HCEC 1CT (cell line): ENCODE measurements around the gene MCF2L.

ENCODE experiments used
- DNase-seq: peaks from one replicate; pipeline ENCODE4 v3.0.0-alpha.2; 2017

Gene MCF2L

GRCh38 chr13:112965573-112966115 lies 3.4 kb upstream of the MCF2L start:
- DNase-seq = no peak

- DNase-seq = no peak
Observed at GRCh38 chr13:112966776-112967175, 2.2 kb upstream of the MCF2L start.

DNA sequence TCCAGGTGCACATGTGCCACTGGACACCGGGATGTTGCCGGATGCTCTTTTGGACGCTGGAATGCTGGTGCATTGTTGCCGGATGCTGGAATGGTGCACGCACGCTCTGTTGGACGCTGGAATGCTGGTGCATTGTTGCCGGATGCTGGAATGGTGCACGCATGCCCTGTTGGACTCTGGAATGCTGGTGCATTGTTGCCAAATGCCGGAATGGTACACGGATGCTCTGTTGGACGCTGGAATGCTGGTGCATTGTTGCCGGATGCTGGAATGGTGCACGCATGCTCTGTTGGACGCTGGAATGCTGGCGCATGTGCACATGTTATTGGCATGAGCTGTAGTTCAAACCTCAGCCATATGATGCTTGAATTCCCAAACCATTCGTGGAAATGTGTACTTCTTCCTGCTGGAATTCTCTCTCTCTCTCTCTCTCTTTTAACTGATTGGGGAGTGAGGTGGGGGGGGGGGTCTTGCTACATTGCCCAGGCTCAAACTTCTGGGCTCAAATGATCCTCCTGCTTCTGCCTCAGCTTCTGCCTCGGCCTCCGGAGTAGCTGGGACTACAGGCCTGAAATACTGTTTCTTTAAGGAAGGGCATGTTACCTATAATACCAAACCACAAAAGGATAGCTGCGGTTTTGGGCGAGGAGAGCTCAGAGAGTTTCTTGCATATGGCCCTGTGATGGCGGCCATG lies 1.2 kb upstream of the MCF2L start:
- no peak for DNase-seq

GRCh38 chr13:112968380-112968909 lies 569 bp upstream of the MCF2L start:
- no peak for DNase-seq

GRCh38 chr13:112969692-112970338 lies 801 bp downstream of the MCF2L start:
- DNase-seq = no peak

DNA sequence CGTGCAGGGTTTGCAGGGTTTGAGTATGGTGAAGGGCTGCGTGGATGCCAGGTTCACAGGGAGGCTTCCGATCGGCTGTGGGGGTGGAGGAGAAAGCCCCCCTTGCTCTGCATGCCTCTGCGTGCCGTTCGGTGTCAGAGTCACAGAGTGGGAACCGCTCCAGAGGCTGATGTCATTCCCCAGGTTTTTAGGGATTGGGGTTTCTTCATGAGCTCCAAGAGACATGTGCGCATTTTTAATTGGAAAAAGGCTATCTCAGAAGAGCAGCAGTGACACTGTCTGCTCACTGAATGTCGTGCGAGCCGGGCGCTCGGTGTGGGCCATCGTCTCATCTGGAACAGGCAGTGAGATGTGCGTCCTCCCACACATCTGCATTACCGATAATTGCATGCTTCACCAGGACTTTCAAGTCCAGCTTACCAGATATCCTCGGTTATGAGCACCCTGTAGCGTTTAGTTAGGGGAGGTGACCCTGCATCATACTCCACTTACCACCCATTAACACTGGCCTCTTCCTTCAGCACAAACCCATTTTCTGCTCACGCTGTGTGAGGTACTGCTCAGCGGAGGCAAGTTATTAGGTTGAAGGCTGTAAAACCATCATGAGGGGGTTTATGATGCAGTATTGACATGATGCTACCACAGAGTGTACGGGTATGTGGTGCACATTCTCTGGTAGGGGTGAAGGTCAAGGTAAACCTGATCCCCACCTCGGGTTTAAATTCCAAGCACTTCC lies 1.7 kb downstream of the MCF2L start:
- DNase-seq = no peak

DNA sequence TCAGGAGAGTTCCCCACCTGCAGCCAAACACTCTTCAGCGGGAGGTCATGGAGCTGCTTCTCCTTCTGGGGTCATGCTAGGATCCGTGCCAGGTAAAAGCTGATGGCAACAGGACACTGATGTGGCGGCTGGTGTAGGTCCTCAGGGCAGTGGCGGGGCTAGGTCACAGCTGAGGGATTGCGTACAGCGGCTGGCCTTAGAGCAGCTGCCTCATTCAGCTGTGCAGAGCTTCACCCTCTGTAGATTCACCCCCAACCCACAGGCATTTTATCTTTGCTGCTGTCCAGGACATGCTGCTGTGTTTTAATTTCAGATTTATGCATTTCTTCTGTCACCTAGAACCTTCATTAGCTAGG lies 2.3 kb downstream of the MCF2L start:
- no peak for DNase-seq

- DNase-seq = no peak
Observed at GRCh38 chr13:112972258-112972657, 3.2 kb downstream of the MCF2L start.

DNA sequence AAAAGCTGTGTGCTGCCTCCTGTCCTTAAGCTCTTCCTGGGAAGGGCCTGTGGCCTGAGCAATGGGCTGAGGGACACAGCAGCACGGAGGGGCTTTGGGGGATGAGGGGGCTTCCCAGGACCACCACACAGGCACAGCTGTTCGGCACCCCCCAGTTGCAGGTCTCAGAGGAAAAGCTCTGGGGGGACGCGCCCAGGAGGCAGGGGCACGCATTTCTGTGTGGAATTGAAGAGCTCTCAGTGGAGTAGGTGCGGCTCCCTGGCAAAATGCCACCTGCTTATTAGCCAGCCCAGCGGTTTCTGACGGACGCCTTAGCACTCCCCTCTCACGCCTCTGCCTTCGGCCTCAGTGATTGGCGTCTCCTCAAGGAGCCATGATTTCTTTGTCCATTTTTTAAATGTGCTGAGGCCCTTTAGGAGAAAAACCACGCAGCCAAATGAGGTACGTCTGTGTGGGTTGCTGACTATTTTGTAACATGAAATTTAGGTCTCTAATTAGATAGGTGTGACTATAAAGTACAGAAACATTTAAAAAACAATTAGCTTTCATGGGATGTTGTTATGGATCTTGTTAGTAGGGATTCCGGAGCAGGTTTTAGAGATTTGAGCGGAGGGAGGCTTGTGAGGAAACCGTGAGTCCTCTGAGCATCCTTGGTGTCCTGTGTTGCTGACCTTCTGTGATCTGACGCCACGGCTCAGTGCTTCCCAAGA lies 4.0 kb downstream of the MCF2L start:
- no peak for DNase-seq

DNA sequence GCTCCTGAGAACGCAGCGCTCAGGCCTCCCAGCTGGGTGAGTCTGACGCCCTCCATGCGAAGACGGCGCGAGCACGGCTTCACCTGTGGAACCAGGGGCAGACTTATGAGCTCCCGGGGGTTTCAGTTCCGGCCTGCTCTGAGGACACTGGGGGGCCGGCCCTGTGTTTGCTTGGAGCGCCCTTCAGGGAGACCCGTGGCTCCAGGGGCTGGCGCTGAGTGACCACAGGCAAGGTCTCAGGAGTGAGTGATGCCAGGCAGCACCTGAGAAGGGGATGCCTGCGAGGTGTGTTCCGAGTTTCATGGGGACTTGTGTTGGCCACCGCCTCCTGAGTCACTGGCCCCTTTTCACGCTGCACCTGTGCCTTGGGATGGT lies 4.5 kb downstream of the MCF2L start:
- DNase-seq = no peak

DNA sequence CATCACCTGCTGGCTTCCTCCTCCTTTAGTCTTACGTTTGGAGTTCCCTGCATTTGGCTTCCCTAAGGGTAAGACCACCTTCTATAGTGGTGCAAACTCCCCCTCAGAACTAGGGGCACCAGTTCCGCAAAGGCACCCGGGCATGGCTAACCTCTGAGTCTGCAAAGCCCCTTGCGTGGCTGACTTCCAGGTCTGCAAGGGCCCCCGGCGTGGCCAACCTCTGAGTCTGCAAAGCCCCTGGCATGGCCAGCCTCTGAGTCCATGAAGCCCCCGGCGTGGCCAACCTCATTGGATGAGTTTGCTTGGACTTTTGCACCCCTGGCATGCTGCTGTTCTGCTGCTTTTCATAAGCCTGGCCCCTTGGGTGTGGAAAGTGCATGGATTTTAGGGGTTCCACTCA lies 5.1 kb downstream of the MCF2L start:
- DNase-seq = no peak

DNA sequence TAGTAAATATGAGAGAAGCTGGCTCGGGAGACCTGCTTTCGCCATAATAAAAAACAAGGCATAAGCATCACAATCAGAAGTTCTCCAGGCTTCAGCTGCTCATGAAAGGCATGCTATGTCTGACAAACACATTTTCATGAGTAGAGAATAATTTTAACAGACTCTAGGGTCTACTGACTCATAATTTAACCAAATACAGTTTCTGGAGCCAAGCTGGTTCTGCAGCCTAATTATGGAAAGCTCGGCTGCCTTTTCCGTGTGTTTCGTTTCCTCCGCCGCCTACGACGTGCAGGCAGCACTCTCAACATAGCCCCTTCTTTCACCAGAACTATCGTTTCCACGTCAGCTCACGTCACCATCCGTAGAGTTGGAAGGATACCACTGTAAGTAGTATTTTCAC lies 5.7 kb downstream of the MCF2L start:
- DNase-seq = no peak

DNA sequence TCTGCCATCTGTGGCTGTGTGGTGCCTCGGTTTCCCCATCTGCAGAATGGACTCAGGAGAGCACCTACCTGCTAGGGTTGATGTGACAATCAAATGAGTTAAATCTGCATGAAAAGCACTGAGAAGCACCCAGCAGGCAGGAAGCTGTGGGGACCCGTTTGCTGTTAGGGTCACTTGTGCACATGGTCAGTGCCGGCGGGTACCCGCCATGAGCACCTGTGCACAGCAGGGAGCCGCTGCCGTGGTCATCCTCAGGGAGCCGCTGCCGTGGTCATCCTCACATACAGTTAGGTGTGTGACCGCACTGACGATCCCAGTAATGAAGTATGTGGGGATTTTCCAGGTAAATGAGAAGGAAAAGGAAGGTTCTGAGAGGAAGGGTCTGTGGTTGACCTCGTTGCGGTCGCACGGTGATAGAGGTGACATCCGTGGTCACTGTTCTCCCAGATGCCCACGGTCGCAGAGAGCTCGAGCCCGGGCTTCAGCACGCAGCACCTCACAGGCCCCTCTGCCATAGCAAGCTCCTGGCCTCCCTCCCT lies 6.5 kb downstream of the MCF2L start:
- no peak for DNase-seq

- no peak for DNase-seq
Observed at GRCh38 chr13:112976526-112976925, 7.5 kb downstream of the MCF2L start.

GRCh38 chr13:112977091-112977490 lies 8.1 kb downstream of the MCF2L start:
- no peak for DNase-seq

- DNase-seq = no peak
Observed at GRCh38 chr13:112977525-112977924, 8.5 kb downstream of the MCF2L start.

DNA sequence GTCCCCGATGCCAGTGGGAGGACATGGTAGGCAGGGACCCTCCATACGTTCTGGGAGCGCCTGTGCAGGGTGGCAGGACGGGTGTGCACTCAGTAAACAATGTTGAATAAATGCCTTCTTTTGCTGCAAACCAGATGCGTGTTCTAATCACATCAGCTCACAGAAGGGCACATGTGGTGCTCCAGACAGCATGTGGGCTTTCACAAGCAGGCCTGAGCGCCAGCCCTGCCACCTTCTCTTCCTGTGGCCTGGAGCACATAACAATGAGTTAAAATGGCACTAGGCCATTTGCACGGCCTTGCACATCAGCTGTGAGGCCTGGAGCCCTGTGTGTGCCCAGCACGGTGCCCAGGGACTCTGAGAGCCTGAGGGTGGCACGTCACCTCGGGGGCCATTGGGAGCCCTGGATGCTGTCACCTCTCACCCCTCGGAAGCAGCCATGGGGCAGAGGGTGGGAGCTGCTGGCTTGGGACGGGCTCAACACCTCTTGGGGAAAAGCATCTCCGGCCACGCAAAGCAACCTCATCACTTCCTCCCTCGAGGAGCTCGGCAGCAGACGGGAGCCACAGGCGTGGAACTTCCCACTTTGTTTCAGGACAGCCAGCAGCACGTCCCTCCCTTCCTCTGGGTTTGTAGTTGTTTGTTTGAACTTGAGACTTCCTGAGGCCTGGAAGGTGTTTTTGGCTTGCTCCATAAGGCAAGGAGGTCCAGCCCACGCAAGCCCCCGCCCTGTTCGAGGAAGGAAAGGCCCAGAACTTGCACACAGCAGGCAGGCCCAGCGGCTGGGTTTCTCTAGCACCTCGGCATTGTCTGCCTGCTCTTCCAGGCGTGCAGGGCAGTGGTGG lies 9.8 kb downstream of the MCF2L start:
- no peak for DNase-seq

DNA sequence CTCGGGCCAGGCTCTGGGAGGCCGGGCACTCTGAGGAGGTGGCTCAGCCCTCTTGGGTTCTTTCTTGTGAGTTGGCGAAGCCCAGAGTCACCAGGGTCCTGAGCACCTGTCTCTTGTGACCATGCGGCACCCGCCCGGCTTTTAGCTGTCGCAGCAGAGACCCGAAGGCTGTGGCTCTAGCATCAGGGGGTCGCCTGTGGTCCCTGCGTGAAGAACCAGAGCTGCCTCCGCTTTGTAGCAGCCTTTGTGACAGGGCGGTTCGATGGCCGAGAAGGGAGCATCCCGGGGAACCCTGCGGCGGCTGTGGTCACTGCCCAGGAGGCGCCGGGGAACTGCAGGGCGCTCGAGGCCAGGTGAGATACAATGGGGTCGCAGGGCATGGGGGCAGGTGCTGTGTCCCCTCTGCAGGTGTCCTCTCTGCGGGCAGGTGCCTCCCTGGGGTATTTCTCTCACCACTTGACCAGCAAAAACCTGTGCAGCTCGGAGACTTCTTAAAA lies 10.4 kb downstream of the MCF2L start:
- DNase-seq = no peak

DNA sequence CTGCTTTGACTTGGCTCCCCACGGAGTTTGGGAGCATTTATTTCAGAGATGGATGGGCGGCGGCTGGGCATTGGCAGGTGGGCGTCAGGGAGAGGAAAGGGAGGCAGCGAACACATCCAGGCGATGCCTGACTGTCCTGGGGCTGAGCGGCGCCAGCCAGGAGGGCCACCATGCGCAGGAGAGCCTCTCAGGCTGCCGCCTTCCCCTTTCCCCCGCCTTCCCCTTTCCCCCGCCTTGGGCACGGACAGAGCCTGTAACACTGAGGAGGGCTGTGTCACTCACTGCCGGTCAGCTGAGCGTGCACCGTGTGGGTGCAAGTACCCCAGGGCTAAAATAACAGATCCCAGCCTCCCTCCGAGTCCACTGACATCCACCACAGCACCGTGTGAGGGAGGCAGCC lies 11.4 kb downstream of the MCF2L start:
- DNase-seq = no peak

DNA sequence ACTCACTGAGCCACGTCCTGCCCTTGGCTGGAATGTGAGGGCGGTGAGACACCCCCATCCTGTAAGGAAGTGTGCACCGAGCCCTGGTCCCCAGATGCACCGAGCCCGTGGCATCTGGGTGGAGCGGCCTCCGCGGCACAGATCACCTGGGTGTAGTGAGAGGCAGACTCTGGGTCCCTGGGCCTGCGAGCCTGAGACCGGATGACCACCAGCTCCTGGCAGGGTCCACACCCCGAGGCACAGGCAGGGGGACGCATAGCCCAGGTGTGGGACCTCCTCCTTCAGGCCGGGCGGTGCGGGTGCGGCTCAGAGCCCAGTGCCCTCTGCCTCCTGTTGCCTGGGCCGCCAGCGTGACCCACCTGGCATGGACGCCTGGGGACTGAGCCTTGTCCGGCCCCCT lies 12.4 kb downstream of the MCF2L start:
- no peak for DNase-seq

DNA sequence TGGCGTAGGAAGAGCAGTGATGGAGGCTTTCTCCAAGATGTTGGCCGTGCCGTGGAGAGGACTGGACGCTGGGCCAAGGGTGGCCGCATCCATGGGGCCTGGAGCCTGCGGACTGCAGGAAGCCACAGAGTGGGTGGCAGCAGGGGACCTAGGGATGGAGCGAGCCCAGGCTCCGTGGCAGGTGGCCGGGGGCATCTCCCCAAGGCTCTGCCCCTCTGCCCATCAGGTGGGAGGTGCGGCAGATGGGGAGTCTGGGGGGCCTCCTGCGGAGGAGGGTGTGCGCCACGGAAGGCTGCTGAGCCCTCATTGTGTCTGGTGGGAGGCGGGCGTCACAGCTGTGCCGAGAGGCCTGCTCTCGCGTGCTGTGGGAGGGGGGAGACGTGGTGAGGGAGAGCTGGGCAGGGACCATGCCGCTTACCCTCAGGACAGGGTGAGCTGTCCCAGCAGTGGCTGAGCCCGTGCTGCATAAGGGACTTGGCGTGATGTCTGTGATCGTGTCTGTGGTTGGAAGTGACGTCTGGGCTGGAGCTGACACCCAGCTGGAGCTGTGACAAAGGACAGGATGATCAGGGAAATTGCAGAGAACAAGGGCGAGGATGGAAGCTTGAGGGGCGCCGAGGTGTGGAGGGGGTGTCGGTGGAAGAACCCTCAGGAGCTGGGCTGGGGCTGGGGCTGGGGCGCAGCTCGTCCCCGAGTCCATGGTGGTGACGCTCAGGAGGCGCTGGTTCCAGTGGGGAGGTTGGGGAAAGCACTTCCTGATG lies 13.4 kb downstream of the MCF2L start:
- no peak for DNase-seq
